Caco-2 (cell line): Measurements from ENCODE around the gene GOLGA2. TPM values are rescaled to one million over a fixed set of nuclear protein-coding genes. Genes with fewer than 3 reads are reported as not detected.

Experiments used
- BruUV-seq: library from RNA; stranded (reverse); fragments of 400-500 nt; replicated peaks from 2 replicates; lab custom pipeline; 2021; lab: Mats Ljungman, UMichigan
- CTCF ChIA-PET: fragments of 300-600 bp; sonication (Branson Sonifier 250); formaldehyde crosslinking; loops from one replicate; lab custom pipeline; 2022; ENCODE audit warnings: antibody characterized with exemption; lab: Charles Lee
- POLR2A ChIA-PET: fragments of 300-600 bp; sonication (Branson Sonifier 250); formaldehyde crosslinking; loops from one replicate; lab custom pipeline; 2022; ENCODE audit warnings: antibody characterized with exemption; lab: Charles Lee
- DNase-seq, 2 experiments: peaks; one replicate each; pipeline versions ENCODE4 v3.0.0 to v3.0.0-alpha.2; 2020 to 2022
- H3K27me3 ChIP-seq: replicated peaks from 2 replicates; pipeline ENCODE4 v1.6.0; 2011; ENCODE audit warnings: low read length; ENCODE audit not compliant: control insufficient read depth, insufficient read depth
- H3K36me3 ChIP-seq: 2 replicates; pipeline ENCODE4 v1.5.1; 2011; ENCODE audit warnings: low read length; ENCODE audit not compliant: control insufficient read depth, insufficient read depth
- H3K4me1 ChIP-seq: fragments of 250-450 bp; sonication (Bioruptor Pico); 2 replicates; pipeline ENCODE4 v1.5.1; 2020; ENCODE audit warnings: mild to moderate bottlenecking
- H3K4me3 ChIP-seq: 2 replicates; pipeline ENCODE4 v1.5.1; 2011; ENCODE audit warnings: low read depth, mild to moderate bottlenecking, control low read depth, low read length
- H3K9me3 ChIP-seq: fragments of 250-450 bp; sonication (Bioruptor Pico); 2 replicates; pipeline ENCODE4 v1.5.1; 2020; ENCODE audit warnings: mild to moderate bottlenecking, moderate library complexity
- H3K27ac Mint-ChIP-seq: one replicate; pipeline ENCODE4 v1.8.0; 2022; ENCODE audit warnings: mixed read lengths; ENCODE audit not compliant: unreplicated experiment
- H3K27me3 Mint-ChIP-seq: one replicate; pipeline ENCODE4 v1.8.0; 2022; ENCODE audit warnings: mixed read lengths; ENCODE audit not compliant: insufficient read depth, unreplicated experiment
- H3K36me3 Mint-ChIP-seq: one replicate; pipeline ENCODE4 v1.8.0; 2022; ENCODE audit warnings: mild to moderate bottlenecking, mixed read lengths; ENCODE audit not compliant: insufficient read depth, unreplicated experiment
- H3K4me1 Mint-ChIP-seq: one replicate; pipeline ENCODE4 v1.8.0; 2022; ENCODE audit warnings: low read depth, mixed read lengths; ENCODE audit not compliant: unreplicated experiment
- H3K4me3 Mint-ChIP-seq: one replicate; pipeline ENCODE4 v1.8.0; 2022; ENCODE audit warnings: mild to moderate bottlenecking, moderate library complexity, mixed read lengths; ENCODE audit not compliant: unreplicated experiment
- H3K9me3 Mint-ChIP-seq: one replicate; pipeline ENCODE4 v1.8.0; 2022; ENCODE audit warnings: mixed read lengths; ENCODE audit not compliant: unreplicated experiment
- intact Hi-C: fragments of 100-400 bp; cut with micrococcal nuclease; formaldehyde crosslinking; loops from one replicate; pipeline ENCODE4 v1.10.0; 2022; ENCODE audit not compliant: unreplicated experiment
- total RNA-seq: library from RNA; stranded (reverse); gene quantifications from 2 replicates; pipeline ENCODE4 v1.2.3, GENCODE V29; 2022
- TF ChIP-seq, protein P1 (sequence below), 2 experiments: fragments of 200-600 bp in 1 of 2; IDR thresholded peaks; 1 replicate in 1 of 2; 2 replicates in 1 of 2; pipeline versions ENCODE4 v1.5.1 to v1.8.0; 2011 to 2022; ENCODE audit warnings: antibody characterized with exemption in 1 of 2, control low read depth in 1 of 2, inconsistent platforms in 1 of 2, low read depth in 1 of 2, low read length in 1 of 2, mild to moderate bottlenecking in 1 of 2, moderate library complexity in 1 of 2; ENCODE audit not compliant: insufficient read depth in 1 of 2, severe bottlenecking in 1 of 2, unreplicated experiment in 1 of 2

The GOLGA2 gene
- total RNA-seq, 1 experiment from 2014 or later = 97.7 TPM

- ChIA-PET CTCF (interaction anchor here (2.3 kb wide), 1 partner anchor 13 kb away, joined by 6 read pairs; no protein-coding TSS in a partner anchor), POLR2A (no interaction called here)
Measured at GRCh38 chr9:128242124-128242523, 33.7 kb downstream of the GOLGA2 start.

GRCh38 chr9:128233817-128234406 lies 41.9 kb downstream of the GOLGA2 start:
- POLR2A ChIA-PET = no interaction called here
- H3K4me1 Mint-ChIP-seq = no peaks in the 10 kb centered on the region

More at GRCh38 chr9:128242124-128242523, 33.7 kb downstream of the GOLGA2 start:
- Mint-ChIP-seq H3K27ac (no peak overlapping the region), H3K36me3 (no peaks in the 10 kb centered on the region), H3K27me3 (no peaks in the 10 kb centered on the region), H3K9me3 (no peaks in the 10 kb centered on the region), H3K4me1 (peaks cover 5% of the 10 kb centered on the region), H3K4me3 (no peak overlapping the region)
- no peaks in the 10 kb centered on the region for H3K36me3 ChIP-seq
- H3K4me3 ChIP-seq = no peak overlapping the region
- no TSS peak for BruUV-seq
- intact Hi-C loops = no loop called here
- TF ChIP-seq, protein P1, sequence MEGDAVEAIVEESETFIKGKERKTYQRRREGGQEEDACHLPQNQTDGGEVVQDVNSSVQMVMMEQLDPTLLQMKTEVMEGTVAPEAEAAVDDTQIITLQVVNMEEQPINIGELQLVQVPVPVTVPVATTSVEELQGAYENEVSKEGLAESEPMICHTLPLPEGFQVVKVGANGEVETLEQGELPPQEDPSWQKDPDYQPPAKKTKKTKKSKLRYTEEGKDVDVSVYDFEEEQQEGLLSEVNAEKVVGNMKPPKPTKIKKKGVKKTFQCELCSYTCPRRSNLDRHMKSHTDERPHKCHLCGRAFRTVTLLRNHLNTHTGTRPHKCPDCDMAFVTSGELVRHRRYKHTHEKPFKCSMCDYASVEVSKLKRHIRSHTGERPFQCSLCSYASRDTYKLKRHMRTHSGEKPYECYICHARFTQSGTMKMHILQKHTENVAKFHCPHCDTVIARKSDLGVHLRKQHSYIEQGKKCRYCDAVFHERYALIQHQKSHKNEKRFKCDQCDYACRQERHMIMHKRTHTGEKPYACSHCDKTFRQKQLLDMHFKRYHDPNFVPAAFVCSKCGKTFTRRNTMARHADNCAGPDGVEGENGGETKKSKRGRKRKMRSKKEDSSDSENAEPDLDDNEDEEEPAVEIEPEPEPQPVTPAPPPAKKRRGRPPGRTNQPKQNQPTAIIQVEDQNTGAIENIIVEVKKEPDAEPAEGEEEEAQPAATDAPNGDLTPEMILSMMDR (IDR thresholded peaks at IDR 0.05; ENCODE audit: insufficient read depth in 1 of 2, low read depth in 1 of 2, low read length in 1 of 2, severe bottlenecking in 1 of 2, unreplicated experiment in 1 of 2) = no peak
- no peaks in the 10 kb centered on the region for H3K9me3 ChIP-seq
- DNase-seq = no peak
- H3K4me1 ChIP-seq = no peaks in the 10 kb centered on the region
- H3K27me3 ChIP-seq = no peaks in the 10 kb centered on the region

GRCh38 chr9:128232528-128233428 lies 43.0 kb downstream of the GOLGA2 start:
- Mint-ChIP-seq H3K4me3 (no peak overlapping the region), H3K4me1 (no peaks in the 10 kb centered on the region), H3K27me3 (no peaks in the 10 kb centered on the region), H3K27ac (no peak overlapping the region), H3K9me3 (no peaks in the 10 kb centered on the region), H3K36me3 (no peaks in the 10 kb centered on the region)
- TF ChIP-seq, protein P1 (IDR thresholded peaks at IDR 0.05; ENCODE audit: insufficient read depth in 1 of 2, low read depth in 1 of 2, low read length in 1 of 2, severe bottlenecking in 1 of 2, unreplicated experiment in 1 of 2) = no peak
- no peaks in the 10 kb centered on the region for H3K36me3 ChIP-seq
- ChIA-PET CTCF (interaction anchor here (0.7 kb wide), 1 partner anchor 14 kb away, joined by 3 read pairs; no protein-coding TSS in a partner anchor), POLR2A (interaction anchor here (0.6 kb wide), 1 partner anchor 20 kb away, joined by 3 read pairs; no protein-coding TSS in a partner anchor)
- DNase-seq = peak in 1 of 2 experiments; percentile 30
- H3K9me3 ChIP-seq = no peaks in the 10 kb centered on the region
- no peaks in the 10 kb centered on the region for H3K27me3 ChIP-seq
- no TSS peak for BruUV-seq
- no peak overlapping the region for H3K4me3 ChIP-seq
- H3K4me1 ChIP-seq = no peaks in the 10 kb centered on the region
- intact Hi-C loops = no loop called here

More at GRCh38 chr9:128233817-128234406, 41.9 kb downstream of the GOLGA2 start:
- no peak for DNase-seq
- TF ChIP-seq, protein P1 (IDR thresholded peaks at IDR 0.05; ENCODE audit: insufficient read depth in 1 of 2, low read depth in 1 of 2, low read length in 1 of 2, severe bottlenecking in 1 of 2, unreplicated experiment in 1 of 2) = no peak
- Histone ChIP-seq H3K36me3 (no peaks in the 10 kb centered on the region), H3K27me3 (no peaks in the 10 kb centered on the region), H3K4me1 (no peaks in the 10 kb centered on the region), H3K4me3 (no peak overlapping the region), H3K9me3 (no peaks in the 10 kb centered on the region)
- intact Hi-C loops = no loop called here
- no peaks in the 10 kb centered on the region for H3K27me3 Mint-ChIP-seq
- BruUV-seq = no TSS peak
- CTCF ChIA-PET = no interaction called here
- H3K27ac Mint-ChIP-seq = no peak overlapping the region
- H3K9me3 Mint-ChIP-seq = no peaks in the 10 kb centered on the region
- H3K4me3 Mint-ChIP-seq = no peak overlapping the region
- no peaks in the 10 kb centered on the region for H3K36me3 Mint-ChIP-seq
